Adrenal gland (tissue), 5 donors: ENCODE measurements around the gene FTSJ3.

Source experiments
- CTCF ChIP-seq, 6 experiments: fragments of 450-650 bp in 4 of 6; fragments of 200-600 bp in 2 of 6; sonication (generic) in 1 of 6; IDR thresholded peaks; 1 replicate in 5 of 6; 2 replicates in 1 of 6; pipeline versions ENCODE4 v1.5.1 to v1.8.0; 2016 to 2021; ENCODE audit warnings: antibody characterized with exemption in 6 of 6, mild to moderate bottlenecking in 2 of 6, moderate library complexity in 1 of 6
- POLR2A ChIP-seq, 2 donors: fragments of 450-650 bp; IDR thresholded peaks; one replicate each; pipeline ENCODE4 v1.6.1; 2017; ENCODE audit warnings: antibody characterized with exemption in 2 of 2, mild to moderate bottlenecking in 2 of 2, moderate library complexity in 1 of 2
- donor health status: DM: no; HTN: no; CAD: no.

GRCh38 chr17:63853260-63853659 lies 25.8 kb upstream of the FTSJ3 start:
- TF ChIP-seq CTCF (IDR thresholded peaks at IDR 0.05) = no peak
- no peak for TF ChIP-seq POLR2A (IDR thresholded peaks at IDR 0.05)
